Measurements from ENCODE around the gene ZNF134. TPM values are rescaled to one million over a fixed set of nuclear protein-coding genes. Genes with fewer than 3 reads are reported as not detected.

ZNF134 gene
- total RNA-seq, 2 experiments from 2014 or later = 6.9 to 7.0 TPM

GRCh38 chr19:57643734-57644133, 29.7 kb downstream of the ZNF134 start:
- no peak overlapping the region for H3K27ac Mint-ChIP-seq
- intact Hi-C loops (cut with micrococcal nuclease) = no loop called here
- no peaks in the 10 kb centered on the region for H3K27me3 Mint-ChIP-seq (ENCODE audit: low read depth)
- no peaks in the 10 kb centered on the region for H3K4me1 Mint-ChIP-seq (ENCODE audit: low read depth)
- H3K36me3 Mint-ChIP-seq (ENCODE audit: low read depth) = peaks cover 53% of the 10 kb centered on the region
- H3K9me3 Mint-ChIP-seq = peaks cover 67% of the 10 kb centered on the region
- no peak for DNase-seq
- CTCF ChIA-PET = no interaction called here
- no peak overlapping the region for H3K4me3 Mint-ChIP-seq

GRCh38 chr19:57648331-57649003, 34.4 kb downstream of the ZNF134 start:
- CTCF ChIA-PET = no interaction called here
- H3K9me3 Mint-ChIP-seq = peaks cover 49% of the 10 kb centered on the region
- H3K4me3 Mint-ChIP-seq = no peak overlapping the region
- no peak for DNase-seq
- H3K4me1 Mint-ChIP-seq (ENCODE audit: low read depth) = peaks cover 3% of the 10 kb centered on the region
- H3K27ac Mint-ChIP-seq = no peak overlapping the region
- H3K27me3 Mint-ChIP-seq (ENCODE audit: low read depth) = peaks cover 5% of the 10 kb centered on the region
- H3K36me3 Mint-ChIP-seq (ENCODE audit: low read depth) = peaks cover 27% of the 10 kb centered on the region
- intact Hi-C loops (cut with micrococcal nuclease) = no loop called here

GRCh38 chr19:57651654-57651996, 37.6 kb downstream of the ZNF134 start:
- DNase-seq = no peak
- no peak overlapping the region for H3K4me3 Mint-ChIP-seq
- H3K9me3 Mint-ChIP-seq = peaks cover 62% of the 10 kb centered on the region
- no peak overlapping the region for H3K27ac Mint-ChIP-seq
- H3K4me1 Mint-ChIP-seq (ENCODE audit: low read depth) = peaks cover 3% of the 10 kb centered on the region
- H3K27me3 Mint-ChIP-seq (ENCODE audit: low read depth) = peaks cover 28% of the 10 kb centered on the region
- CTCF ChIA-PET = no interaction called here
- peaks cover 32% of the 10 kb centered on the region for H3K36me3 Mint-ChIP-seq (ENCODE audit: low read depth)
- intact Hi-C loops (cut with micrococcal nuclease) = no loop called here

- Mint-ChIP-seq H3K27ac (no peak overlapping the region), H3K27me3 (ENCODE audit: low read depth) (peaks cover 33% of the 10 kb centered on the region)
- CTCF ChIA-PET = no interaction called here
Observed at GRCh38 chr19:57653689-57654088, 39.6 kb downstream of the ZNF134 start.

GRCh38 chr19:57655443-57655842, 41.4 kb downstream of the ZNF134 start:
- Mint-ChIP-seq H3K27me3 (ENCODE audit: low read depth) (peaks cover 38% of the 10 kb centered on the region), H3K4me1 (ENCODE audit: low read depth) (peaks cover 3% of the 10 kb centered on the region), H3K27ac (no peak overlapping the region), H3K4me3 (no peak overlapping the region), H3K9me3 (peaks cover 44% of the 10 kb centered on the region), H3K36me3 (ENCODE audit: low read depth) (peaks cover 29% of the 10 kb centered on the region)
- DNase-seq = no peak
- CTCF ChIA-PET = interaction anchor here (1.0 kb wide), 1 partner anchor 10 kb away, joined by 3 read pairs; no protein-coding TSS in a partner anchor
- intact Hi-C loops (cut with micrococcal nuclease) = no loop called here

More at GRCh38 chr19:57653689-57654088, 39.6 kb downstream of the ZNF134 start:
- DNase-seq = no peak
- peaks cover 48% of the 10 kb centered on the region for H3K9me3 Mint-ChIP-seq
- H3K36me3 Mint-ChIP-seq (ENCODE audit: low read depth) = peaks cover 32% of the 10 kb centered on the region
- peaks cover 3% of the 10 kb centered on the region for H3K4me1 Mint-ChIP-seq (ENCODE audit: low read depth)
- H3K4me3 Mint-ChIP-seq = no peak overlapping the region
- intact Hi-C loops (cut with micrococcal nuclease) = no loop called here

- intact Hi-C loops (cut with micrococcal nuclease) = no loop called here
- DNase-seq = no peak
- no peak overlapping the region for H3K27ac Mint-ChIP-seq
- no peak overlapping the region for H3K4me3 Mint-ChIP-seq
- H3K4me1 Mint-ChIP-seq (ENCODE audit: low read depth) = peaks cover 3% of the 10 kb centered on the region
- peaks cover 28% of the 10 kb centered on the region for H3K36me3 Mint-ChIP-seq (ENCODE audit: low read depth)
- H3K9me3 Mint-ChIP-seq = peaks cover 42% of the 10 kb centered on the region
- peaks cover 40% of the 10 kb centered on the region for H3K27me3 Mint-ChIP-seq (ENCODE audit: low read depth)
- CTCF ChIA-PET = no interaction called here
Observed at GRCh38 chr19:57656346-57656745, 42.3 kb downstream of the ZNF134 start.

GRCh38 chr19:57664269-57665127, 50.5 kb downstream of the ZNF134 start:
- H3K27me3 Mint-ChIP-seq (ENCODE audit: low read depth) = peaks cover 38% of the 10 kb centered on the region
- H3K4me3 Mint-ChIP-seq = peak overlapping the region; percentile 71
- peaks cover 6% of the 10 kb centered on the region for H3K9me3 Mint-ChIP-seq
- DNase-seq = peak; percentile 13
- no peaks in the 10 kb centered on the region for H3K36me3 Mint-ChIP-seq (ENCODE audit: low read depth)
- no peak overlapping the region for H3K27ac Mint-ChIP-seq
- intact Hi-C loops (cut with micrococcal nuclease) = loop anchor here (1.0 kb wide), 1 partner anchor 31 kb away; the partner anchor contains the start of gene ZNF211
- peaks cover 2% of the 10 kb centered on the region for H3K4me1 Mint-ChIP-seq (ENCODE audit: low read depth)
- CTCF ChIA-PET = interaction anchor here (0.9 kb wide), 1 partner anchor 10 kb away, joined by 3 read pairs; no protein-coding TSS in a partner anchor

GRCh38 chr19:57665261-57665806, 51.3 kb downstream of the ZNF134 start:
- CTCF ChIA-PET = interaction anchor here (0.9 kb wide), 1 partner anchor 11 kb away, joined by 3 read pairs; no protein-coding TSS in a partner anchor
- Mint-ChIP-seq H3K4me1 (ENCODE audit: low read depth) (peaks cover 2% of the 10 kb centered on the region), H3K36me3 (ENCODE audit: low read depth) (no peaks in the 10 kb centered on the region), H3K9me3 (peaks cover 6% of the 10 kb centered on the region), H3K27me3 (ENCODE audit: low read depth) (peaks cover 35% of the 10 kb centered on the region), H3K27ac (no peak overlapping the region), H3K4me3 (no peak overlapping the region)
- intact Hi-C loops (cut with micrococcal nuclease) = no loop called here
- DNase-seq = no peak

GRCh38 chr19:57667228-57667627, 53.2 kb downstream of the ZNF134 start:
- no peak overlapping the region for H3K27ac Mint-ChIP-seq
- no peak overlapping the region for H3K4me3 Mint-ChIP-seq
- peaks cover 8% of the 10 kb centered on the region for H3K9me3 Mint-ChIP-seq
- intact Hi-C loops (cut with micrococcal nuclease) = no loop called here
- H3K36me3 Mint-ChIP-seq (ENCODE audit: low read depth) = no peaks in the 10 kb centered on the region
- DNase-seq = no peak
- H3K4me1 Mint-ChIP-seq (ENCODE audit: low read depth) = peaks cover 2% of the 10 kb centered on the region
- CTCF ChIA-PET = interaction anchor here (0.7 kb wide), 1 partner anchor 262 kb away, joined by 6 read pairs; no protein-coding TSS in a partner anchor
- H3K27me3 Mint-ChIP-seq (ENCODE audit: low read depth) = peaks cover 42% of the 10 kb centered on the region

GRCh38 chr19:57668635-57669034, 54.6 kb downstream of the ZNF134 start, which contains the start of gene ZSCAN4:
ZSCAN4 (plus strand) TSS chr19:57668935; CDS start chr19:57676146, 7,211 bp downstream.
- Mint-ChIP-seq H3K9me3 (peaks cover 8% of the 10 kb centered on the region), H3K36me3 (ENCODE audit: low read depth) (no peaks in the 10 kb centered on the region), H3K27me3 (ENCODE audit: low read depth) (peaks cover 42% of the 10 kb centered on the region), H3K27ac (no peak within 1 kb of the TSS), H3K4me3 (no peak within 1 kb of the TSS), H3K4me1 (ENCODE audit: low read depth) (peaks cover 2% of the 10 kb centered on the region)
- DNase-seq = no peak
- CTCF ChIA-PET = no interaction called here
- intact Hi-C loops (cut with micrococcal nuclease) = no loop called here

- Mint-ChIP-seq H3K9me3 (peaks cover 13% of the 10 kb centered on the region), H3K27ac (no peak overlapping the region), H3K4me1 (ENCODE audit: low read depth) (no peaks in the 10 kb centered on the region), H3K27me3 (ENCODE audit: low read depth) (peaks cover 23% of the 10 kb centered on the region), H3K4me3 (no peak overlapping the region), H3K36me3 (ENCODE audit: low read depth) (peaks cover under 1% of the 10 kb centered on the region)
- intact Hi-C loops (cut with micrococcal nuclease) = no loop called here
- CTCF ChIA-PET = no interaction called here
- DNase-seq = no peak
Observed at GRCh38 chr19:57671124-57671895, 57.3 kb downstream of the ZNF134 start.

- CTCF ChIA-PET = no interaction called here
- Mint-ChIP-seq H3K36me3 (ENCODE audit: low read depth) (peaks cover 3% of the 10 kb centered on the region), H3K4me3 (no peak overlapping the region), H3K4me1 (ENCODE audit: low read depth) (no peaks in the 10 kb centered on the region), H3K9me3 (peaks cover 12% of the 10 kb centered on the region), H3K27ac (no peak overlapping the region), H3K27me3 (ENCODE audit: low read depth) (peaks cover 25% of the 10 kb centered on the region)
- intact Hi-C loops (cut with micrococcal nuclease) = no loop called here
- DNase-seq = no peak
Observed at GRCh38 chr19:57672466-57672865, 58.4 kb downstream of the ZNF134 start.
